Measurements from ENCODE around the gene PDGFRA.
A peak's percentile ranks its signal among the peaks of the same experiment; 100 is the strongest.

The PDGFRA gene

GRCh38 chr4:54290980-54291379 lies 61.9 kb downstream of the PDGFRA start:
- no peak for DNase-seq (ENCODE audit: low read depth)
- no peak overlapping the region for H3K4me3 ChIP-seq (ENCODE audit: low read depth, low read length)
- no peak for TF ChIP-seq CTCF (IDR thresholded peaks at IDR 0.05; ENCODE audit: control insufficient read depth, extremely low read depth, insufficient read depth)

GRCh38 chr4:54296548-54297203 lies 67.6 kb downstream of the PDGFRA start:
- no peak for TF ChIP-seq CTCF (IDR thresholded peaks at IDR 0.05; ENCODE audit: control insufficient read depth, extremely low read depth, insufficient read depth)
- no peak overlapping the region for H3K4me3 ChIP-seq (ENCODE audit: low read depth, low read length)
- no peak for DNase-seq (ENCODE audit: low read depth)

- TF ChIP-seq CTCF (IDR thresholded peaks at IDR 0.05; ENCODE audit: control insufficient read depth, extremely low read depth, insufficient read depth): no peak
- H3K4me3 ChIP-seq (ENCODE audit: low read depth, low read length): no peak overlapping the region
- DNase-seq (ENCODE audit: low read depth): no peak
Measured at GRCh38 chr4:54308110-54308509, 79.0 kb downstream of the PDGFRA start.

GRCh38 chr4:54315561-54316538 lies 86.8 kb downstream of the PDGFRA start:
- no peak overlapping the region for H3K4me3 ChIP-seq (ENCODE audit: low read depth, low read length)
- no peak for DNase-seq (ENCODE audit: low read depth)
- TF ChIP-seq CTCF (IDR thresholded peaks at IDR 0.05; ENCODE audit: control insufficient read depth, extremely low read depth, insufficient read depth): no peak

- DNase-seq (ENCODE audit: low read depth): no peak
- H3K4me3 ChIP-seq (ENCODE audit: low read depth, low read length): no peak overlapping the region
- no peak for TF ChIP-seq CTCF (IDR thresholded peaks at IDR 0.05; ENCODE audit: control insufficient read depth, extremely low read depth, insufficient read depth)
Measured at GRCh38 chr4:54317690-54318089, 88.6 kb downstream of the PDGFRA start.

GRCh38 chr4:54318904-54319303 lies 89.8 kb downstream of the PDGFRA start:
- no peak overlapping the region for H3K4me3 ChIP-seq (ENCODE audit: low read depth, low read length)

More at GRCh38 chr4:54318904-54319303, 89.8 kb downstream of the PDGFRA start:
- no peak for DNase-seq (ENCODE audit: low read depth)
- TF ChIP-seq CTCF (IDR thresholded peaks at IDR 0.05; ENCODE audit: control insufficient read depth, extremely low read depth, insufficient read depth): peak; percentile 69
